Uterus (tissue), 4 donors: ENCODE results near the gene SPEG. TPM values are rescaled to one million over a fixed set of nuclear protein-coding genes. Genes with fewer than 3 reads are reported as not detected.

Experiments used
- DNase-seq, 2 donors: peaks; one replicate each; pipeline ENCODE4 v3.0.0-alpha.2; 2019 to 2020
- H3K27ac ChIP-seq, 2 donors: fragments of 200-600 bp; sonication (generic); 1 replicate in 1 of 2; 2 replicates in 1 of 2; pipeline ENCODE4 v1.5.1; 2016 to 2018
- H3K27me3 ChIP-seq, 2 donors: fragments of 200-600 bp; sonication (generic); one replicate each; pipeline ENCODE4 v1.5.1; 2018 to 2019; ENCODE audit warnings: control low read depth in 1 of 2
- H3K36me3 ChIP-seq, 2 donors: fragments of 200-600 bp; sonication (generic); one replicate each; pipeline ENCODE4 v1.5.1; 2019; ENCODE audit warnings: control low read depth in 1 of 2
- H3K4me1 ChIP-seq, 2 donors: fragments of 200-600 bp; sonication (generic); one replicate each; pipeline ENCODE4 v1.5.1; 2018 to 2019; ENCODE audit warnings: control low read depth in 1 of 2
- H3K4me3 ChIP-seq, 2 donors: fragments of 200-600 bp; sonication (generic); 1 replicate in 1 of 2; 2 replicates in 1 of 2; pipeline ENCODE4 v1.5.1; 2018 to 2019; ENCODE audit warnings: mild to moderate bottlenecking in 1 of 2
- H3K9me3 ChIP-seq, 2 donors: fragments of 200-600 bp; sonication (generic); one replicate each; pipeline ENCODE4 v1.5.1; 2019; ENCODE audit warnings: control low read depth in 1 of 2
- POLR2A ChIP-seq, 2 donors: fragments of 450-650 bp; IDR thresholded peaks; one replicate each; pipeline ENCODE4 v1.6.1; 2016; ENCODE audit warnings: antibody characterized with exemption in 2 of 2, mild to moderate bottlenecking in 1 of 2, moderate library complexity in 1 of 2
- intact Hi-C: fragments of 100-400 bp; cut with DNase I; formaldehyde crosslinking; loops from one replicate; pipeline ENCODE4 v1.15.1; 2023; ENCODE audit warnings: low total_unique reads
- total RNA-seq, 4 donors: library from RNA; depleted of rRNA in 3 of 4; stranded (reverse); fragments of >200 nt in 3 of 4; gene quantifications; one replicate each; pipeline versions ENCODE4 v1.1.0 to v1.2.4, GENCODE V29; 2014 to 2023
- TF ChIP-seq, protein P1 (sequence below), 4 experiments: fragments of 200-600 bp in 2 of 4; fragments of 450-650 bp in 2 of 4; sonication (generic) in 2 of 4; IDR thresholded peaks; one replicate each; pipeline ENCODE4 v1.5.1; 2016 to 2019; ENCODE audit warnings: antibody characterized with exemption in 4 of 4, mild to moderate bottlenecking in 2 of 4, moderate library complexity in 1 of 4
- donor health status: DM: yes; HTN: yes; CAD: no.

SPEG gene
- total RNA-seq, result 100 to 1,000 TPM in 1 of 4 donors, 10 to 100 TPM in 3; 22.9 to 318 (median 36.1) TPM

DNA sequence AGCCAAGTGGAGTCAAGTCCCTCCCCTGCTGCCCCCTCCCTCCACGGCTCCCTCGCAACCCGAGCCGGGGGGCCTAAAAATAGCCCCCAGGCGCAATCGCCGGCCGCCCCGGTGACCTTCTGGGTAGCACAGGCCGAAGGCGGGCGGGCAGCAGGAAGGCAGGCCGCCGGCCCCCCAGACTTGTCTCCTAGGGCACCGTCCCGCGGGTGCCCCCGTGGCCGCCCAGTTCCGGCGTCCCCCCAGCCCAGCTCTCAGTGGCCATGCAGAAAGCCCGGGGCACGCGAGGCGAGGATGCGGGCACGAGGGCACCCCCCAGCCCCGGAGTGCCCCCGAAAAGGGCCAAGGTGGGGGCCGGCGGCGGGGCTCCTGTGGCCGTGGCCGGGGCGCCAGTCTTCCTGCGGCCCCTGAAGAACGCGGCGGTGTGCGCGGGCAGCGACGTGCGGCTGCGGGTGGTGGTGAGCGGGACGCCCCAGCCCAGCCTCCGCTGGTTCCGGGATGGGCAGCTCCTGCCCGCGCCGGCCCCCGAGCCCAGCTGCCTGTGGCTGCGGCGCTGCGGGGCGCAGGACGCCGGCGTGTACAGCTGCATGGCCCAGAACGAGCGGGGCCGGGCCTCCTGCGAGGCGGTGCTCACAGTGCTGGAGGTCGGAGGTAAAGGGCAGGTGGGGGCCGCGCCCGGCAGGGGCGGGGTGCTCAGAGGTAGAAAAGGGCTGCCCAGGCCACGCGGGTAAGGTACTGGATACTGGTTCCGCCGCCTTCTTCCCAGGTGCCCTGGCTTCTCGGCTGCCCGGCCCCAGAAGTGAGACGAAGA, at the start of gene SPEG:
Gene SPEG (plus strand): TSS at position 126 of the 808 bp plus-strand sequence. CDS start 135 bp downstream, at position 261.
- intact Hi-C loops, result no loop called here
- Histone ChIP-seq H3K4me3 (peak within 1 kb of the TSS; percentile 14 to 31), H3K36me3 (no peaks in the 10 kb centered on the region), H3K27ac (peak within 1 kb of the TSS; percentile 92 to 96), H3K4me1 (peaks cover 0 to 10% of the 10 kb centered on the region in 2 donors), H3K27me3 (no peaks in the 10 kb centered on the region), H3K9me3 (no peaks in the 10 kb centered on the region)
- peak; percentile 31 to 34 for DNase-seq
- TF ChIP-seq, protein P1, sequence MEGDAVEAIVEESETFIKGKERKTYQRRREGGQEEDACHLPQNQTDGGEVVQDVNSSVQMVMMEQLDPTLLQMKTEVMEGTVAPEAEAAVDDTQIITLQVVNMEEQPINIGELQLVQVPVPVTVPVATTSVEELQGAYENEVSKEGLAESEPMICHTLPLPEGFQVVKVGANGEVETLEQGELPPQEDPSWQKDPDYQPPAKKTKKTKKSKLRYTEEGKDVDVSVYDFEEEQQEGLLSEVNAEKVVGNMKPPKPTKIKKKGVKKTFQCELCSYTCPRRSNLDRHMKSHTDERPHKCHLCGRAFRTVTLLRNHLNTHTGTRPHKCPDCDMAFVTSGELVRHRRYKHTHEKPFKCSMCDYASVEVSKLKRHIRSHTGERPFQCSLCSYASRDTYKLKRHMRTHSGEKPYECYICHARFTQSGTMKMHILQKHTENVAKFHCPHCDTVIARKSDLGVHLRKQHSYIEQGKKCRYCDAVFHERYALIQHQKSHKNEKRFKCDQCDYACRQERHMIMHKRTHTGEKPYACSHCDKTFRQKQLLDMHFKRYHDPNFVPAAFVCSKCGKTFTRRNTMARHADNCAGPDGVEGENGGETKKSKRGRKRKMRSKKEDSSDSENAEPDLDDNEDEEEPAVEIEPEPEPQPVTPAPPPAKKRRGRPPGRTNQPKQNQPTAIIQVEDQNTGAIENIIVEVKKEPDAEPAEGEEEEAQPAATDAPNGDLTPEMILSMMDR (IDR thresholded peaks at IDR 0.05), result no peak
- peak in 1 of 2 donors; percentile 9 for TF ChIP-seq POLR2A (IDR thresholded peaks at IDR 0.05)

DNA sequence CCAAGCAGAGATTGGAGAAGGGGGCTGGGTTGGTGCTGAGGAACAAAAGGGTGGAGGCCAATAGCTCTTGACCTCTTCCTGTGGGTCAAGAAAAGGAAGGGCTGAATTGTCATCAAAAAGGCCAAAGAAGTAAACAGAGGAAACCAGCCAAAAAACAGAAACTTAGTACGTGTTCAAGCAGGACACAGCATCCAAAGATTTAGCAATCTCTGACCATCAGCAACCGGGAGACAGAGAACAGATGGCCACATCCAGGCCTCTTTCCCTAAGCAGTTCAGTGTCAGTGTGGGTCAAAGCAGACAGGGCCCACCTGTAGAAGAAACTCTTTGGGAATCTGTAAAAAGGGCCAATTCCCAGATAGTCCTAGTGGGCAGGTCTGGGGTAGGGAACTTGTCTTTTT, 49.8 kb upstream of the SPEG start:
- H3K4me1 ChIP-seq, result peaks cover 0 to 10% of the 10 kb centered on the region in 2 donors
- peak overlapping the region in 1 of 2 donors; percentile 18 for H3K27ac ChIP-seq
- no peak overlapping the region for H3K4me3 ChIP-seq
- H3K27me3 ChIP-seq, result no peaks in the 10 kb centered on the region
- intact Hi-C loops, result no loop called here
- TF ChIP-seq, protein P1 (IDR thresholded peaks at IDR 0.05), result no peak
- no peak for TF ChIP-seq POLR2A (IDR thresholded peaks at IDR 0.05)
- DNase-seq, result no peak
- H3K9me3 ChIP-seq, result no peaks in the 10 kb centered on the region
- no peaks in the 10 kb centered on the region for H3K36me3 ChIP-seq

DNA sequence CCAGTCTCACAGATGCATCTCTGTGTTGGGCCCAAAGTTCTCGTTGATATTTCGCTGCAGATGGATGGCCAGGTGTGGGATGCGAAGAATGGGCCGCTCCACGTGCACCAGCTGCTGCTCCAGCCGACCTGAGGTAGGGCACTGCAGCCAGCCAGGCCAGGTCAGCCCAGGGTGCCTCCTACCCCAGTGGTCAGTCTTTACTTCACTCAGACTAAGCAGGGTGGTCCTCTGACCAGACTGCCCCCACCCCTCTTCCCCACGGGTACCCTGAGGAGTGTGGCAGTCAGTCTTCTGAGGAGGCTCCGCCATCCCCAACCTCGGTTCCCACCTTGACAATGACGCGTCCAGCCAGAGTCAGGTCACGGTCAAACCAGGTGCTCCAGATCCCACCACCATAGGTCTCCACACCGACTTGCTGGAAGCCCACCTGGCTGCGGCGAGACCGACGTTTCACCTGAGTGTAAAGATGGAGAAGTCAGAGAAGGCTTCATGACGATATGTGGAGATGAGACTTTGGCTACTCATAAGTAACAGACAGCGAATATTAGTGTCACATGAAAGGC, 48.6 kb upstream of the SPEG start:
- no peak for TF ChIP-seq POLR2A (IDR thresholded peaks at IDR 0.05)
- TF ChIP-seq, protein P1 (IDR thresholded peaks at IDR 0.05), result no peak
- no peaks in the 10 kb centered on the region for H3K9me3 ChIP-seq
- no peak overlapping the region for H3K4me3 ChIP-seq
- no peaks in the 10 kb centered on the region for H3K36me3 ChIP-seq
- no peak for DNase-seq
- no peaks in the 10 kb centered on the region for H3K27me3 ChIP-seq
- peaks cover 0 to 10% of the 10 kb centered on the region in 2 donors for H3K4me1 ChIP-seq
- H3K27ac ChIP-seq, result peak overlapping the region in 1 of 2 donors; percentile 18
- intact Hi-C loops, result no loop called here

DNA sequence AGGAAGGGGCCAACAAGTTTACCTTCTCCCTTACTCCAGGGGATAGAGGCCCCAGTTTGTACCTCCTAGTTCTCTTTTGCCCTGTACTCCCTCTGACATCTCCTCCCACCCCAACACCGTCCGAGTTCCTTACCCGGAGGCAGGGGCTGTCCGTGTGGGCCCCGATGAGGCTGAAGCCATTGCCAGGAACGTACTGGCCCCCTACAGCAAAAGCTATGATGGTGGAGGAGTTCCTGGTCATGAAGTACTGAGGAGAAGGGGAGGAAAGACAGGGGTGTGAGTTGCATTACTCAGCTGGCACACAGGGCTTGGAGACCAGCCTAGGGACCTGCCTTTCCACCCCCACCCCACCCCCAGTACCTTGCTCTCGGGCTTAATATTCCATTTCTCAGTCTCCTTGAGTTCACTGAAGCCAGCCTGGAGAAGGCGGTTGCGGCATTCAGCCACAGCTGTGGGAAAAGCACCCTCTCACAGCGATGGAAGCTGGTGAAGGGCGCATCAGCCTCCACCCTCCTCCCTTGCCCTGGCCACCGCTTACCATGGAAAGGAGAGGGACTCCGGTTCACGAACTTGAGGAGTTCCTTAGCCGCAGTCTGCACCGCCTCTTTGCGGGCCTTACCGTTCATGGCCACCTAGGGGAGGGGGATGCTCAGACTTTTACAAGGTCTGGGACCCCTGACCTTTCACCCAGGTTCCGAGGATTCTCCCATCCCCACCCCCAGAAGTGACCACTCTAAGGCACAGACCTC, 47.9 kb upstream of the SPEG start:
- no peak for TF ChIP-seq POLR2A (IDR thresholded peaks at IDR 0.05)
- TF ChIP-seq, protein P1 (IDR thresholded peaks at IDR 0.05), result no peak
- H3K27ac ChIP-seq, result peak overlapping the region; percentile 93 to 96
- intact Hi-C loops, result no loop called here
- H3K9me3 ChIP-seq, result no peaks in the 10 kb centered on the region
- peak overlapping the region; percentile 93 to 95 for H3K4me3 ChIP-seq
- no peaks in the 10 kb centered on the region for H3K27me3 ChIP-seq
- no peaks in the 10 kb centered on the region for H3K36me3 ChIP-seq
- peaks cover 0 to 10% of the 10 kb centered on the region in 2 donors for H3K4me1 ChIP-seq
- DNase-seq, result no peak
